Measurements from ENCODE around the gene CPT1B.
"Not testable (repeated sequence)": the region's sequence is repeated elsewhere in the genome, so short reads cannot be mapped to it uniquely, and the experiment has no call there.

CPT1B gene

DNA sequence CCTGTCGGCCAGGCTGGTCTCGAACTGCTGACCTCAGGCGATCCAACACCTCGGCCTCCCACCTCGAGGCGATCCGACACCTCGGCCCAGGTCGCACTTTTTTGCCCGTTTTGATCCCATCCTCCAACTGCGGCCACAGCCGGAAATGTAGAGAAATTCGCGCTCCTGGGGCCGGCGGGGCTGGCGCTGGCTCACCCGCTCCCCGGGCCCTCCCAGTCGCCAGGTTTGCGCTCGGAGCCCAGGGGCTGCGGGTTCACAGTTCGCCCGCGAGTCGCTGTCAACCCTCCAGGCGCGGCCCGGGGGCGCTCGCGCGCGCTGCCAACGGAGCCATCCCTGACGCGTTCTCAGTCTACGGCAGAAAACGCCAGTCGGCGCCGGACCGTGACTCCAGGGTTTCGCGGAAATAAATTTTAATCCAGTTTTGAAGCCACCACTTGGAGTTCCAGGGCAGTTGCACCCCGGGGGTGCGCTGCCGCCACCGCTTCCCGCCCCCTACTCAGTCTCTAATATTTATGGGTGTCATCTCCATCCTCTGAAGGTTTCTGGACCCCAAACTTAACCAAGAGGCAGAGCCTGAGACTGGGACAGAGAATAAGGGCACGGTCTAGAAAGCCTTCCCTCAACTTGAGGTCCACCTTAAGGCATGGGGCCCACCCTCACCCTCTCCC, 34.0 kb downstream of the CPT1B start:
- no peak for DNase-seq

DNA sequence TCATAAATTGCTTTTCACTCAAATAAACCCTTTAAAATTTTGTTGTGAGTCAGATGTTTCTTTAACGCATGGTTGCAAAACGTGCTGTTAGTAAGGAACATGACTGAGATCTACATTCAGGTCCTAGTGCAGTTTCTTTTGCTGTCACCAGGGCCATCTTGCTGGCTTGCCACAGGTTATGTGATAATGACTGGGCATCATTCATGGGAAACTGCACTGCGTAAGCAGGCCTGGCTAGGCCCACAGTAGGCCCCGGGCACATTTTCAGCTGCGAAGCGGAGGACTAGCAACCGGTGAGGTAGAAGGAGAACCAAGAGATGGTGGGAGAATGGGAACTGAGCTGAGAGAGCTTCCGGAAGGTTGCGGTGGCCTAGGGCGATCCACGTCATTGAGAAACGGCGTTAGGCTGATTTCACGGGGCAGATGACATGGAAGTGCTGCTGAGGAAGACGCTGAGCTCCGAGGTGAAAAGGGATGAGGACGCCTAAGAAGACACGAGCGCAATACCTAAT, 35.8 kb downstream of the CPT1B start:
- no peak for DNase-seq

DNA sequence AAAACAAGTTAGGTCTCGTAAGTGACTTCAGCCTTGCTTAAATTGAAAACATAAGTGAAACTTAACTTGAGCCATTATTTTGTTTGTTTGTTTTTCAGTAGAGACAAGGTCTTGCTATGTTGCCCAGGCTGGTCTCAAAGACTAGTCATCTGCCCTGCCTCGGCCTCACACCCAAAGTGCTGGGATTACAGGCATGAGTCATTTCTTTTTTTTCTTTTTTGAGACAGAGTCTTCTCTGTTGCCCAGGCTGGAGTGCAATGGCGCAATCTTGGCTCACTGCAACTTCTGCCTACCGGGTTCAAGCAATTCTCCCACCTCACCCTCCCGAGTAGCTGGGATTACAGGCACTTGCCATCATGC, 36.6 kb downstream of the CPT1B start:
- not testable (repeated sequence) for DNase-seq

DNA sequence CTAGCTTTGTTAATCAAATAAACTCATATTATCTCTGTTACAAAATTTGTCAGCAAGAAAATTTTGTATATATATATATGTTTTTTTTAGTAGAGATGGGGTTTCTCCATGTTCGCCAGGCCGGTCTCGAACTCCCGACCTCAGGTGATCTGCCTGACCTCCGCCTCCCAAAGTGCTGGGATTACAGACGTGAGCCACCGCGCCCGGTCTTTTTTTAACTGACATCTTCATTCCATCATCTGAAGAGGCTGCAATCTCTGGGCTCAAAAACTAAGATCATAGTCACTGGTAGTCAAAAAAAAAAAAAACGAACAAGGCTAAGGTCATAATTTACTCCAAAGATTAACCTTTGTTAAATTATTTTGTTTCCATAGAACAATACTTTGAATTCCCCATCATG, 37.8 kb downstream of the CPT1B start:
- DNase-seq: no peak

DNA sequence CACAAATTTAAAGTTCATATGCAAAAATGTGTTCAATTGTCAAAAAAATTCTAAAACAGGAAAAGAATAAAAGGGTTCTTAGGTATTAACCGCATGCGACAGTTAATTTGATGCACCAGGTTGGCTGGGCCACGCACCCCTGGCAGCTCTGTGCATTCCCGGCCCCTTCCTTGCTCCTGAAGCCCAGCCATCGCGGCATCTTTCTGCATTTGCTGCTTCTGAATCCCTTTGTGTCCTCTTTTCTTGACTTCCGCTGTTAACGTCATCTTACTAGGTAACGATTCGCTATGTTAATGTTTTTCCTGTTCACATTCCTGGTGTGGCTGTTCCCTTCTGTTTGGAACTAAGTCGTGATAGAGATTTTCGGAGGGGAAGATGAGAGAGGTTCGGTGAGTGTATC, 40.5 kb downstream of the CPT1B start:
- DNase-seq: no peak

DNA sequence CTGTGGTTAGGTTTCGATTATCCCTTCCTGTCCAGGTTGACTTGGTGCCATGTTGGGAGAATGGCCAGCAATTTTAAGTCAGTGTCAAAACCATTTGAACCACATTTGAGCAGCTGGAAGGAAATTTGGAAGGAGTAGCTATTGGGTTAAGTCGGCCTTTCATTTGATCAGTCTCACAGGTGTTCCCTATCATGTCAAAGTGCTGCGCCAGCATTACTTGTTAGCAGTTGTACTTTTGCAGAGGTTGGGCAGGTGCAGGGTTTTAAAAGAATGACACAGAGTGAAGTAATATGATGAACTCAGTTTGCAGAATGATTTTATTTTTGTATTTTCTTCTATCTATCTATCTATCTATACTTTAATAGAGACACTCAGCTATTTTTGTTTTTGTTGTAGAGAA, 42.0 kb downstream of the CPT1B start:
- DNase-seq: no peak

DNA sequence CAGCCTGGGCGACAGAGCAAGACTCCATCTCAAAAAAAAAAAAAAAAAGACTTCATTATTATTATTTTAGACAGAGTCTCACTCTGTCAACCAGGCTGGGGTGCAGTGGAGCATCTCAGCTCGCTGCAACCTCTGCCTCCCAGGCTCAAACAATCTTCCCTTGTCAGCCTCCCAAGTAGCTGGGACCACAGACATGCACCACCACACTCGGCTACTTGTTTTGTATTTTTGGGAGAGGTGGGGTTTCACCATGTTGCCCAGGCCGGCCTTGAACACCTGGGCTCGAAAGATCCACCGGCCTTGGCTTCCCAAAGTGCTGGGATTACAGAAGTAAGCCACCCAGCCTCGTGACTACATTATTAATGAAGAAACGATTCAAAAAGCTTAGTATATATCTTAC, 43.1 kb downstream of the CPT1B start:
- DNase-seq: no peak

DNA sequence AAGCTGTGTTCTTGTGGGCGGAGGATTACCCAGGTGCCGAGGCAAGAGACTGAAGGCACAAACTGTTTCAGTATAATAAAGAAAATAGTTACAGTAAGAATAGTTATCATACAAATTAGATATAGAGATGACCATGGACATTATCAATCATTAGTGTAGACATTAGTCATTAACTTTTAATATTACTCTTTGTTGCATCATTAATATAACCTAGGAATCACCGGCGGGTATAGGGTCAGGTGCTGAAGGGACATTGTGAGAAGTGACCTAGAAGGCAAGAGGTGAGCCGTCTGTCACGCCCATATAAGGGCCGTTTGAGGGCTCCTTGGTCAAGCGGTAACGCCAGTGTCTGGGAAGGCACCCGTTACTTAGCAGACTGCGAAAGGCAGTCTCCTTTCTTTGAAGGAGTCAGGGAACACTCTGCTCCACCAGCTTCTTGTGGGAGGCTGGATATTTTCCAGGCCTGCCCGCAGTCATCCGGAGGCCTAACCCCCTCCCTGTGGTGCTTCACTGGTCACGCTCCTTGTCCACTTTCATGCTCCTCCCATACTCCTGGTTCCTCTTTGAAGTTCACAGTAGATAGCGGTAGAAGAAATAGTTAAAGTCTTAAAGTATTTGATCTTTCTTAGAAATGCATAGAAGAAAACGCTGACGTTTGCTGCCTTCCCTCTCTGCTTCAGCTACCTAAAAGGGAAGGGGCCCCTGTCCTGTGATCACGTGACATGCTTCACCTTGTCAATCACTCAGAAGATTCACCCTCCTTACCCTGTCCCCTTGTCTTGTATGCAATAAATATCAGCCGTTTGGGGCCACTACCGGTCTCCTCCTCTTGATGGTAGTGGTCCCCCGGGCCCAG, 44.1 kb downstream of the CPT1B start:
- not testable (repeated sequence) for DNase-seq

DNA sequence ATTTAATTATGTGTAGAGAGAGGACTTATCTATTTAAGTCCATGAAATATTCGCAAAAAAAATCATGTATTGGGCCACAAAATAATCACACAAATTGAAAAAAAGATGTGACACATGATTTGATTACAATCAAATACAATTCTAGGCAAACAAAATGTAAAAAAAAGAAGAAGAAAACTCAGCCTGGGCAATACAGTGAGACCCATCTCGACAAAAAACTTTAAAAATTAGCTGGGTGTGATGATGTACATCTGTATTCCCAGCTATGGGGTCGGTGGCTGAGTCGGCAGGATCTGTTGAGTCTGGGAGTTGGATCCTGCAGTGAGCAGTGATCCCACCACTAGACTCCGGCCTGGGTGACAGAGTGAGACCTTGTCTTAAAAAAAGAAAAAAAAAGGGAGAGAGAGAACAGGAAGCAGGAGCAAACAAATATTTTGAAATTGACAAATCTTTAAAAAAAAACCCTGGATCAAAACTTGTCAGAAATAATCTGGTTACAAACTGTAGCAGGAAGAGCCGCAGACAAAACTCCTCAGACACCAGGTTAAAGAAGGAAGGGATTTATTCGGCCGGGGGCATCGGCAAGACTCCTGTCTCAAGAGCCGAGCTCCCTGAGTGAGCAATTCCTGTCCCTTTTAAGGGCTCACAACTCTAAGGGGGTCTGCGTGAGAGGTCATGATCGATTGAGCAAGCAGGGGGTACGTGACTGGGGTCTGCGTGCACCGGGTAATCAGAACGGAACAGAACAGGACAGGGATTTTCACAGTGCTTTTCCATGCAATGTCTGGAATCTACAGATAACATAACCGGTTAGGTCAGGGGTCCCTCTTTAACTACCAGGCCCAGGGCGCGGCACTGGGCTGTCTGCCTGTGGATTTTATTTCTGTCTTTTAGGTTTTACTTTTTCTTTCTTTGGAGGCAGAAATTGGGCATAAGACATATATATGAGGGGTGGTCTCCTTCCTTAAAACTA, 45.1 kb downstream of the CPT1B start:
- no peak for DNase-seq

DNA sequence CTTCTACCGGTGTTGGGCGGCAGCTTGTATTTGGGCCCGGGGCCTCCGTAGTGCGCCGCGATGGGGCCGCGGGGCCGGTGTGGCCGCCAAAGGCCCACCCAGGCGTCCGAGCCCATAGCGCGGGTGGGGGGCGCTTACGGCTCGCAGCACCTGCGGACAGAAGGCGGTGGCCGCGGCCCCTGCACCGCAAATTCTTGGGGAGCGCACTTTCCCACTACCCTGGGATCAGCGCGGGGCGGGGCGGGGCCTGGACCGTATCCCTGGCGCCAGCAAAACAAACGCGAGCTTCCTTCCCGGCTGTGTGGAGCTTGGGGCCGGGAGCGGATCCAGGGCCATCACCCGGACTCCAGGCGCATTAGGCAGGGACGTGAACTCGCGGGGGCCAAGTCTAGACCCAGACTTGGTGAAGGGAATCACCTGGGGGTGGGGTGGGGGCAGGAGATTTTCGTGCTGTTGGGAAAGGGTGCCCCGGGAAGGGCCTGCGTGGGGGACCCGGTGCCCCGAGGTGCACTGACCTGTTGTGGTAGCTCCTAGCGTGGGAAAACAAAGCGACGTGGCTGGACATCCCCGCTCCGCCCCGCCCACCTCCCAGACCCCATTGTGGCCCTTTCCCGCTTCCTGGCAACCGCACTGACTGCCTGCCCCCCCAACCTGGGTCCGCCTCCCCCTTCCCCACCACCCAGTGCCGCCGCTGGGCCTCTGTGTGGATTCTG, 46.1 kb downstream of the CPT1B start:
- DNase-seq: no peak

DNA sequence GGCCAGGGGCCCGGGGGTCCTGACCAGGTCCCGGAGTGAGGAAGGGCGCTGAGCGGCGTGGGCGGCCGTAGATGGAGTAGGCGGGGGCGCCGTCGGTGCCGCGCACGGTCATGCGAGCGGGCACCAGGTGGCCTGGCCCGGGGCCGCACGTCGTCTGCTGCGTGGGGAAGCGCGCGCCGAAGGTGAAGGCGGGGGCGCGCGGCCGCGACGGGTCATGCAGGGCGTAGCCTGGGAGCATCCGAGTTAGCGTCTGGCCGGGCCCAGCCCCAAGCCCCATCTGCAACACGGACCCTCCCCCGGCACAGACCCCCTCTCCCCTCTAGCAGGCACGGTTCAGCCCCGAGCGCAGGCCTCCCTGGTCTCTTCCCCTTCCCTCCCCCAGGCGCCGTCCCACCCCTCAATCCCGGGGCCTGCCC, 46.7 kb downstream of the CPT1B start:
- DNase-seq: no peak

DNA sequence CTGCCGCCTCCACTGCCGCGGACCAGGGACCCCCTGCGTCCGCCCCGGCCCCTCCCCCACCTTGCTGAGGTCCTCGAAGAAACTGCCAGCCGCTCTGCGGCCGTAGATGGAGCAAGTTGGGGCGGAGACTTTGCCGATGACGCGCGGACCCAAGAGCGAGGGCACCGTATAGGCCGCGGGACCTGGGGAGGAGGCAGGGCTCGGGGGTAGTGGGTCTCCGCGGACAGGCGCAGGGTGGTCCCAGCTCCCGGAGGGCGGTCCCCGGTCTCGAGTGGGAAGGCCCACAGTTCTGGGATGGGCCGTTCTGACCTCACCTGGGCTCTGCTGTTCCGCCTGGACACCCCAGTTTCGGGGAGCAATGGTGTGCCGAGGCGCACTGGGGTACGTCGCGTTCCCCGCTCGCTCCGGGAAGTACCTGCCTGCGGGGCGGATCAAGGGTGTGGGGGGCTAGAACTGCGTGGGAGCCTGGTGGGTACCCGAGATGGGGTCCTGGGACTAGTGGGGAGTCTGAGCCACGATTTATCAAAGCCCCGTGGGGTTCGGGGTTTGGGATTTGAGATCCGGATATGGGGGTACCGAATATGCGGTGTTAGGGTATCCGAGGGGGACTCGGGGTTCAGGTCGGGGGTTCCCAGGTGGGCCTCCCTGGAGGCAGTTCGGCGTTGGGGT, 47.2 kb downstream of the CPT1B start:
- no peak for DNase-seq

DNA sequence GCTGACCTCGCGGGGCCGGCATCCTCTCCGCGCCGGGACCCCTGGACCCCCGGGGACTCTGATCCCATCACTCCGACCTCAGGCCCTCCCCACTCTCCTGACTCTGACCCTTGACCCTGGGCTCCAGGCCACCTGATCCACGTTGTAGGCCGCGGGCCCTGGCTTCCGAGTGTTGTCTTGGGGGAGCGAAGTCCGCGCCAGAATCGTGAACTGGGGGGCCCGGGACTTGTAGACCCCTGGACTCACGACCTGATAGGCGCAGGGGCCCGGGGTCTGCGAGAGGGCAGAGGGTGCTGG, 47.7 kb downstream of the CPT1B start:
- DNase-seq: no peak

DNA sequence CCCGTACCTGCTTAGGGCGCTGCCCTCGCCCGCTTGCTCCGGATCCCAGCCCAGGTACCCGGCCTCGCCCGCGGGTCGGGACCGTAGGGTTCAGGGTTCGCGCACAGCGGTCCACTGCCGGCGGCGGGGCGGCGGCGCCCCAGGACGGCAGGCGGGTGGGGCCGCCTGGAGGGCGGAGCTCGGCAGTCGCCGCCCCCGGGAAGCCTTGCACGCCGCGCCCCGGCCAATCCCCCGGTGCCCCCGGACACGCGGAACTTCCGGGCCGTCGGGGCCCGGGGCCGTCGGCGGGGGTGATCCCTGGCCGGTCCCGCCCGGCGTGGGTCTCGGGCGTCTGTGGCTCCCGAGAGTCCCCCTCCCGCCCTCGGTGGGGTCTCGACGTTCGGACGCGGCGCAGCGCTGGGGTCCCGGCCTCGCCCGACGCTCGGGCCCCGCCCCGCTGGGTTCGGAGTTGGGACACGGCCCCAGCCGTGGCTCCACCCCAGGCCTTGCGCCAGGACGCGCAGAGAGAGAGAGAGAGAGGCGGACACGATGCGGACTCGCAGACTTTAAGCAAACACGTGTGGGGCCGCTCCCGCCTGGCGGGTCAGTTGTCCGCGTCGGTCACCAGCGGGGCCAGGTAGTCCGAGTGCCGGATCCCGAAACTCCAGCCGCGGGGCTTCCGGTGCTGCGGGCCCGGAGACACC, 48.2 kb downstream of the CPT1B start, which contains the start of gene TYMP:
Gene TYMP (minus strand): TSS at position 116 of the 683 bp plus-strand sequence. CDS start 303 bp downstream, outside the sequence.
- no peak for DNase-seq

DNA sequence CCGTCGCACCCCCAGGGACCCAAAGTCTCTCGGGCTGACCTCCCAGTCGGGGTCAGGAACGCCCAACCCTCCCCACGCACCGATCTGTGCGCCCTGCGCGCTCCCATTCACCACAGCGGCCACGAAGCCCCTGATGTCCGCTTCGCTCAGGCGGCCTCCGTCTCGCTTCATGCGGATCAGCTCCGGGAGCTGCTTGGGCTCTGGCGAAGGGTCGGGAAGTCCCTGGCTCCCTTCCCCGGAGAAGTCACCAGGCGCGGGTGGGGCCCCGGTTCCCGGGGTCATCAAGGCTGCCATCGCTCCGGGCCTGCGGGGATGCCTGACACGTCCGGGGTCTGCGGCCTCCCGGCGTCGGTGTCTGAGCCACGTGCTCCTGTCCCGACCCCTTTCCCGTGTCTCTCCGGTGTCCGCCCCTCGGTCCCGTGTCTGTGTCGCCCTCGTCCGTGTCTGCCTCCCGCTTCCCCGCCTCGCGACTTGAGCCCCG, 48.8 kb downstream of the CPT1B start:
- no peak for DNase-seq

DNA sequence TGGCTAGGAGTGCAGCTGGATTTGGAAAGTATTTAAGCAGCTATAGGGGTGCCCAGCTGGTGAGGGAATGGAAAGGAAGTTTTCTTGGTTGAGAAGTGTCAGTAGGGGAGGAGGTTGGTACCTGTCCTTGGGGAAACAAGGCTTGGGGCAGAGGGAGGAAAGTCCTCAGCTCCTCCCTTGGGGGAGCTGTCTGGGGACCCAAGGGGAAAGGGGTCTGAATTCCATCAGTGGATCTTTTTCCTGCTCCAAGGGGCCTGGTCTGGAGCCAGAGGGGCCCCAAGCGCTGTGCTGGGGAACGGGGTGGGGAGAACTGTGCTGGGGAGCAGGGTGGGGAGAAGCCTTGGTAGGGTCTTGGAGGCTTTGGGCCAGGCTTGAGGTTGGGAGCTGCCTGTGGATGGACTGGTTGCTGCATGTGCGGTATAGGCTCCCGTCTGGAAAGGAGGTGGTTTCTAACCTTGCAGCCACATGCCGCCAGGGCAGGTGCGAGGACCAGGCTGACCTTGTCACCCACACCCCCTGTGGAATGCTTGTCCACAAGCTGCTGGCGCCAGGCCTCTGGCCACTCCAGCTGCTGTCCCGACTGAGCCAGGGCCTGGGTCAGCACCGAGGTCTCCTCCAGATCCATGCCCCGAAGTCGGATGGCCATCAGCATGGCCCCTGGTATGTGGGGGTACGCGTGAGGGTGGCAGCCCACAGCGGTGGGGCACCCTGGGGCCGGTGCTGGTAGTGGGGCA, 49.4 kb downstream of the CPT1B start:
- DNase-seq: no peak

DNA sequence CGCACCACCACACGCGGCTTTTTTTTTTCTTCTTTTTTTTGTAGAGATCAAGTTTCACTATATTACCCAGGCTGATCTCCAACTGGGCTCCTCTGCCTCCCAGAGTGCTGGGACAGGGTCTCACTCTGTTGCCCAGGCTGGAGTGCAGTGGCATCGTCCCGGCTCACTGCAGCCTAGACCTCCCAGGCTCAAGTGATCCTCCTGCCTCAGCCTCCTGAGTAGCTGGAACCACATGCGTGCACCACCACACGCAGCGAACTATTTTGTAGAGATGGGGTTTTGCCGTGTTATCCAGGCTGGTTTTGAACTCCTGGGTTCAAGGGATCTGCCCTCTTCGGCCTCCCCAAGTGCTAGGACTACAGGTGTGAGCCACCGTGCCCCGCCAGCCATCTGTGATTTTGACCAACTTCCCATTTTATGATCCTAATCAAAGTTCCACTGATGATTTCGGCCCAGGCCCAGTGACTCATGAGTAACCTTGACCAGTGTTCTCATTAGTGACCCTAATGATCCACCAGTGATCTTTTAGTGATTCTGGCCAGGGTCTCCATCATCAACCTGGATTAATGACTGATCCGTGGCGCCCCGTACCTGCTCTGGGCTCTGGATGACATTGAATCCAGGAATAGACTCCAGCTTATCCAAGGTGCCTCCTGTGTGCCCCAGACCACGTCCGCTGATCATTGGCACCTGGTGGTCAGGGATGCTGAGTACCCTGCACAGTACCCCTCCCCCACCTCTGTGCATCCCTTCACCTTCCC, 50.1 kb downstream of the CPT1B start:
- no peak for DNase-seq

DNA sequence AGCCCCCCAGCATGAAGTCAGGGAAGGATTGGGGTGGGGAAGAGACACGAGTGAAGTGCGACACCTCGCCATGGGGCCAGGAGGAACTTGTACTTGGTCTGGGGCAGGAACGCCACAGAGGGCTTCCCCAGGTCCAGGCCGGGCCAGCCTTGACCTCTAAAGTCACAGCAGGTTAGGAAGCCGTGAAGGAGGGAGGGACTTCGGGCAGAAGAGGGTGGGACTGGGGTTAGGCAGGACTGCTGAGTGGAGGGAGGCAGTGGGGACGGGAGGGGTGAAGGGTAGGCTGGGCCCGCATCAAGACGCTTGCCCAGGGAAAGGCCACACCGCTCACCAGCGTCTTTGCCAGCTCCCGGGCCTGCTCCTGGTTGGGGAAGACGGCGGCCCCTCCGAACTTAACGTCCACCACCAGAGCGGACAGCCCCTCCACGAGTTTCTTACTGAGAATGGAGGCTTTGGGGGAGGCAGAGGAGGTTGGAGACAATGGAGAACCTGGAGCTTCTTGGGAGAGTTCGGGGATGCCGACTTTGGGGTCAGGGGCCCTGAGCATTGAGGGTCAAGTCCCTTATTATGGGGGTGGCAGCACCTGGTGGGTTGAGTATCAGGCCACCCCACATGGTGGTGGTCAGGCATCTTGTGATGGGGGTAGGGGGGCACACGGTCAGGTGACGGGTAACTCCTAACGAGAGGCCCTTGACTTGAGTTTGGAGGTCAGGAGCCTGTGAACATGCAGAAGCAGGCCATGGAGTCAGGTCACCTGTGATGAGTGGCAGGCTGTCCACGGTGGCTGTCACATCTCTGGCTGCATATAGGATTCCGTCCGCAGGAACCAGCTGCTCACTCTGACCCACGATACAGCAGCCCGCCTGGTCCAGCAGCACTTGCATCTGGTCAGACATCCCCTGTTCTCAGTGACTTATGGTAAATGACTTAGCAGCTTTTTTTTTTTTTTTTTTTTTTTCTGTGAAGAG, 51.1 kb downstream of the CPT1B start:
- no peak for DNase-seq

Measured in cortex of kidney (tissue), 1 donor.